Spleen (tissue), 11 donors: Measurements from ENCODE around the gene CARD19. TPM values are rescaled to one million over a fixed set of nuclear protein-coding genes. Genes with fewer than 3 reads are reported as not detected.

ENCODE experiments used
- DNase-seq: peaks from one replicate; pipeline ENCODE4 v3.0.0-alpha.2; 2020
- H3K27ac ChIP-seq, 8 donors: fragments of 200-600 bp; sonication (generic) in 7 of 8; 1 replicate in 4 of 8; 2 replicates in 4 of 8; pipeline versions ENCODE4 v1.5.0 to v1.8.0; 2016 to 2021; ENCODE audit warnings: inconsistent platforms in 4 of 8, mild to moderate bottlenecking in 4 of 8, moderate library complexity in 1 of 8
- H3K27me3 ChIP-seq, 7 donors: fragments of 200-600 bp; sonication (generic) in 6 of 7; replicated peaks in 1 of 7; 1 replicate in 4 of 7; 2 replicates in 3 of 7; pipeline versions ENCODE4 v1.5.0 to v1.8.0; 2016 to 2021; ENCODE audit warnings: inconsistent platforms in 3 of 7, mild to moderate bottlenecking in 1 of 7
- H3K36me3 ChIP-seq, 6 donors: fragments of 200-600 bp; sonication (generic) in 5 of 6; 1 replicate in 4 of 6; 2 replicates in 2 of 6; pipeline versions ENCODE4 v1.5.0 to v1.8.0; 2016 to 2021; ENCODE audit warnings: inconsistent platforms in 2 of 6
- H3K4me1 ChIP-seq, 6 donors: fragments of 200-600 bp; sonication (generic) in 5 of 6; 1 replicate in 3 of 6; 2 replicates in 3 of 6; pipeline versions ENCODE4 v1.5.0 to v1.8.0; 2016 to 2021; ENCODE audit warnings: inconsistent platforms in 3 of 6
- H3K4me3 ChIP-seq, 8 donors: fragments of 200-600 bp; sonication (generic) in 7 of 8; 1 replicate in 4 of 8; 2 replicates in 4 of 8; pipeline versions ENCODE4 v1.5.0 to v1.8.0; 2016 to 2021; ENCODE audit warnings: inconsistent platforms in 4 of 8, mild to moderate bottlenecking in 4 of 8, moderate library complexity in 2 of 8
- H3K9me3 ChIP-seq, 8 donors: fragments of 200-600 bp; sonication (generic) in 7 of 8; 1 replicate in 4 of 8; 2 replicates in 4 of 8; pipeline versions ENCODE4 v1.5.0 to v1.8.0; 2016 to 2021; ENCODE audit warnings: inconsistent platforms in 4 of 8
- POLR2A ChIP-seq, 3 donors: fragments of 450-650 bp; IDR thresholded peaks; one replicate each; pipeline ENCODE4 v1.5.1; 2017; ENCODE audit warnings: antibody characterized with exemption in 3 of 3, mild to moderate bottlenecking in 1 of 3
- POLR2AphosphoS5 ChIP-seq, 3 donors: sonication (generic); formaldehyde crosslinking; IDR thresholded peaks; one replicate each; pipeline ENCODE4 v1.5.1; 2017; ENCODE audit warnings: antibody characterized with exemption in 3 of 3
- WGBS, 5 donors: extraction: QIAGEN DNeasy Blood & Tissue Kit in 3 of 5; methylation state at CpG; one replicate each; pipeline versions ENCODE4 v1.1.5 to v1.1.7; 2013 to 2018; 5-methylcytosine and 5-hydroxymethylcytosine counted together
- intact Hi-C: fragments of 100-400 bp; cut with DNase I; formaldehyde crosslinking; loops from one replicate; pipeline ENCODE4 v1.15.0; 2023; ENCODE audit warnings: low total_unique reads
- polyA plus RNA-seq, 3 donors: library from polyadenylated mRNA; stranded (reverse); fragments of 200-250 nt; gene quantifications; one replicate each; pipeline ENCODE4 v1.2.1, GENCODE V29; 2013
- total RNA-seq, 7 donors: library from RNA; depleted of rRNA in 3 of 7; stranded (reverse); fragments of >200 nt in 3 of 7; fragmentation: NEBNext Ultra II Directional in 4 of 7; extraction: Animal tissue kit (Norgen Biotek cat#: 25700) in 4 of 7; gene quantifications; one replicate each; pipeline versions ENCODE4 v1.1.0 to v1.2.1, GENCODE V29; 2016 to 2021
- TF ChIP-seq, protein P1 (sequence below), 11 experiments: fragments of 200-600 bp in 7 of 11; fragments of 450-650 bp in 4 of 11; sonication (generic) in 4 of 11; IDR thresholded peaks in 8 of 11; conservative IDR thresholded peaks in 3 of 11; 1 replicate in 7 of 11; 2 replicates in 4 of 11; pipeline versions ENCODE4 v1.4.0 to v1.8.0; 2016 to 2021; ENCODE audit warnings: antibody characterized with exemption in 11 of 11, inconsistent platforms in 4 of 11, mild to moderate bottlenecking in 1 of 11
- donor health status: healthy with polysubstance abuse.
- donor health status: DM: no; HTN: no; CAD: no; lungs with moderate emphysema.
- donor health status: DM: no; HTN: no; CAD: no.
- donor health status: Bipolar disorder and iron deficiency.
- donor health status: healthy.
- donor health status: DM: no; HTN: no; CAD: no.
- donor health status: DM: yes; HTN: yes; CAD: no.

CARD19 gene
- total and polyA plus RNA-seq, 10 donors, result 21.7 to 78.8 (median 39.2) TPM

GRCh38 chr9:93147632-93148031, 51.6 kb downstream of the CARD19 start:
- Histone ChIP-seq H3K36me3 (no peaks in the 10 kb centered on the region), H3K4me3 (no peak overlapping the region), H3K27ac (no peak overlapping the region), H3K4me1 (peaks cover 9 to 29% (median 19%) of the 10 kb centered on the region in 6 donors), H3K27me3 (no peaks in the 10 kb centered on the region), H3K9me3 (peaks cover 0 to 7% (median 0%) of the 10 kb centered on the region in 8 donors)
- no peak for DNase-seq
- TF ChIP-seq POLR2AphosphoS5 (IDR thresholded peaks at IDR 0.05), result no peak
- TF ChIP-seq, protein P1, sequence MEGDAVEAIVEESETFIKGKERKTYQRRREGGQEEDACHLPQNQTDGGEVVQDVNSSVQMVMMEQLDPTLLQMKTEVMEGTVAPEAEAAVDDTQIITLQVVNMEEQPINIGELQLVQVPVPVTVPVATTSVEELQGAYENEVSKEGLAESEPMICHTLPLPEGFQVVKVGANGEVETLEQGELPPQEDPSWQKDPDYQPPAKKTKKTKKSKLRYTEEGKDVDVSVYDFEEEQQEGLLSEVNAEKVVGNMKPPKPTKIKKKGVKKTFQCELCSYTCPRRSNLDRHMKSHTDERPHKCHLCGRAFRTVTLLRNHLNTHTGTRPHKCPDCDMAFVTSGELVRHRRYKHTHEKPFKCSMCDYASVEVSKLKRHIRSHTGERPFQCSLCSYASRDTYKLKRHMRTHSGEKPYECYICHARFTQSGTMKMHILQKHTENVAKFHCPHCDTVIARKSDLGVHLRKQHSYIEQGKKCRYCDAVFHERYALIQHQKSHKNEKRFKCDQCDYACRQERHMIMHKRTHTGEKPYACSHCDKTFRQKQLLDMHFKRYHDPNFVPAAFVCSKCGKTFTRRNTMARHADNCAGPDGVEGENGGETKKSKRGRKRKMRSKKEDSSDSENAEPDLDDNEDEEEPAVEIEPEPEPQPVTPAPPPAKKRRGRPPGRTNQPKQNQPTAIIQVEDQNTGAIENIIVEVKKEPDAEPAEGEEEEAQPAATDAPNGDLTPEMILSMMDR (IDR thresholded peaks at IDR 0.05 in 8 of 11, conservative IDR thresholded peaks at IDR 0.05 in 3 of 11), result no peak
- TF ChIP-seq POLR2A (IDR thresholded peaks at IDR 0.05), result no peak
- intact Hi-C loops, result no loop called here
- 72 to 89% (median 76%) methylated on average over 2 of the region's 2 CpGs for WGBS, 5 donors

GRCh38 chr9:93148721-93149120, 52.7 kb downstream of the CARD19 start:
- Histone ChIP-seq H3K36me3 (no peaks in the 10 kb centered on the region), H3K4me3 (no peak overlapping the region), H3K27me3 (no peaks in the 10 kb centered on the region), H3K27ac (no peak overlapping the region), H3K9me3 (peaks cover 0 to 7% (median 0%) of the 10 kb centered on the region in 8 donors), H3K4me1 (peaks cover 8 to 19% (median 11%) of the 10 kb centered on the region in 6 donors)
- 82 to 100% (median 86%) methylated on average over 1 to 2 of the region's 2 CpGs for WGBS, 5 donors
- DNase-seq, result no peak
- intact Hi-C loops, result no loop called here
- TF ChIP-seq POLR2A (IDR thresholded peaks at IDR 0.05) (no peak), POLR2AphosphoS5 (IDR thresholded peaks at IDR 0.05) (no peak)
- TF ChIP-seq, protein P1 (IDR thresholded peaks at IDR 0.05 in 8 of 11, conservative IDR thresholded peaks at IDR 0.05 in 3 of 11), result no peak

- H3K27me3 ChIP-seq, result no peaks in the 10 kb centered on the region
- no peaks in the 10 kb centered on the region for H3K36me3 ChIP-seq
- no peak overlapping the region for H3K4me3 ChIP-seq
- no peak for DNase-seq
- 21 to 62% (median 30%) methylated on average over 1 of the region's 1 CpG for WGBS, 5 donors
- peaks cover 2 to 13% (median 5%) of the 10 kb centered on the region in 6 donors for H3K4me1 ChIP-seq
- TF ChIP-seq POLR2AphosphoS5 (IDR thresholded peaks at IDR 0.05) (no peak), POLR2A (IDR thresholded peaks at IDR 0.05) (no peak)
- TF ChIP-seq, protein P1 (IDR thresholded peaks at IDR 0.05 in 8 of 11, conservative IDR thresholded peaks at IDR 0.05 in 3 of 11), result no peak
- H3K27ac ChIP-seq, result peak overlapping the region in 1 of 8 donors; percentile 35
- intact Hi-C loops, result no loop called here
- peaks cover 0 to 7% (median 0%) of the 10 kb centered on the region in 8 donors for H3K9me3 ChIP-seq
Measured at GRCh38 chr9:93149361-93149760, 53.3 kb downstream of the CARD19 start.

DNA sequence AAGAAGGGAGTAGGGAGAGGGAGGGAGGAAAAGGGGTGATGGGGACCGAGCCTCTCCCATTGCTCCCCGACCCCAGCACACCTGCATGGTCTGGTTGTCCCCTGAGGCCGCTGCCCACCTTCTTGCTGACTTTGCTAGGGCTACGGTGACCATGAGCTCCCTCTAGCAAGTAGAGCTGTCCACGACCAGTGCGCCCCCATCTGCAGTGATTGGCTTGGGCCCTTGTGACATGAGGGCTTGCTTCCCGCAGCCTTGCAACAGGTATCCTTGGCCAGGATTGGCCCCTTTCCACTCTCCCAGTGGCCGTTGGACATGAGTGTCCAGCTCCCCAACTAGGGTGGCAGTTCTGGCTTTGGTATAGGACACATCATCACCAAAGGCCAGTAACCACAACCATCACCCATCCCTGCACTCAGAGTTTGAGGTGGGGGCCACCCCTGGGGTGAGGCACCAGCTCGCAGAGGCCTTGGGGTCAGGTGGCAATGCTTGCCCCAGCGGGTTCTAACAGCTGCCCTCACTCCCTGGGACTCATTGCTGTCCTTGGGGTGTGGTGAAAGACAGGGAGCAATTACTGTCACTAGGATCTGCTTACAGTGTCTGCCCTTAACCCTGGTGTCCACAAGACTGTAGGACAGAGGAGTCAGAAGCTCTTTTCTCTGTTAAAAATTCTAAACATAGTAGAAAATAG, 55.2 kb downstream of the CARD19 start:
- H3K4me1 ChIP-seq, result peaks cover 0 to 6% (median 0%) of the 10 kb centered on the region in 6 donors
- intact Hi-C loops, result no loop called here
- H3K36me3 ChIP-seq, result no peaks in the 10 kb centered on the region
- H3K27me3 ChIP-seq, result no peaks in the 10 kb centered on the region
- no peak overlapping the region for H3K27ac ChIP-seq
- no peak for DNase-seq
- H3K4me3 ChIP-seq, result no peak overlapping the region
- TF ChIP-seq, protein P1 (IDR thresholded peaks at IDR 0.05 in 8 of 11, conservative IDR thresholded peaks at IDR 0.05 in 3 of 11), result no peak
- TF ChIP-seq POLR2AphosphoS5 (IDR thresholded peaks at IDR 0.05) (no peak), POLR2A (IDR thresholded peaks at IDR 0.05) (no peak)
- H3K9me3 ChIP-seq, result peaks cover 0 to 7% (median 0%) of the 10 kb centered on the region in 8 donors
- 84 to 92% (median 85%) methylated on average over 9 to 10 of the region's 10 CpGs for WGBS, 5 donors
